CD4-positive, alpha-beta T cell treated with Interleukin-6 for 4 hours (primary cell): Measurements from ENCODE around the gene COMT.
A peak's percentile ranks its signal among the peaks of the same experiment; 100 is the strongest.

Source experiments
- DNase-seq: peaks from one replicate; pipeline ENCODE4 v3.0.0-alpha.2; 2020; ENCODE audit warnings: mixed read lengths

Gene COMT

GRCh38 chr22:19971276-19972124 is 29.9 kb downstream of the COMT start:
- peak; percentile 43 for DNase-seq

- no peak for DNase-seq
Observed at GRCh38 chr22:19972251-19972650, 30.7 kb downstream of the COMT start.

GRCh38 chr22:19972652-19973550 is 31.3 kb downstream of the COMT start:
- no peak for DNase-seq

GRCh38 chr22:19973551-19974267 is 32.1 kb downstream of the COMT start:
- no peak for DNase-seq

DNA sequence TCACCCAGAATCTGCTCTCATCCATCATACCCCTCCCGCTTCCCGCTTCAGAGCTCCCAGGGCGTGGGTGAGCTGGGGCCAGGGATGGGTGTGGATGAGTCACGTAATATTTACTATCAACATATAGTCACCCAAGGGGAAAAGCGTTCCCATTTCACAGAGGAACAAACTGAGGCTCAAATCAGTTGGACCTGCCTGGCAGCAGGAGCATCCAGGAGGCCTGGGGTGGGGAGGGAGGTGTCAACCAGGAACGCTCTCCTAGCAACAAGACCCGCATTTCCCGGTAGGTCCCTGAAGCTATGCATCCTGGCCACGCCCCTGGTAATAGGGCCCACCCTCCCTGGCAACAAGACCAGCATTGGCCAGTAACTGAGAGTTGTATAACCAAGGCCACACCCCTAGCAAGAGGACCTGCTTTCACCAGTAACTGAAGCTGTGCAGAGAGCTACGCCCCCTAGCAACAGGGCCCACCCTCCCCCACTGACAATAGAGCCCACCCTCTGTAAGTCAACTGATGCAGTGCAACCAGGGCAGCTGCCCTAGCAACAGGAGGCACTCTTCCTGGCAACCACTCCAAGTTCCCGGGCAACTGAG is 32.8 kb downstream of the COMT start:
- peak; percentile 10 for DNase-seq

DNA sequence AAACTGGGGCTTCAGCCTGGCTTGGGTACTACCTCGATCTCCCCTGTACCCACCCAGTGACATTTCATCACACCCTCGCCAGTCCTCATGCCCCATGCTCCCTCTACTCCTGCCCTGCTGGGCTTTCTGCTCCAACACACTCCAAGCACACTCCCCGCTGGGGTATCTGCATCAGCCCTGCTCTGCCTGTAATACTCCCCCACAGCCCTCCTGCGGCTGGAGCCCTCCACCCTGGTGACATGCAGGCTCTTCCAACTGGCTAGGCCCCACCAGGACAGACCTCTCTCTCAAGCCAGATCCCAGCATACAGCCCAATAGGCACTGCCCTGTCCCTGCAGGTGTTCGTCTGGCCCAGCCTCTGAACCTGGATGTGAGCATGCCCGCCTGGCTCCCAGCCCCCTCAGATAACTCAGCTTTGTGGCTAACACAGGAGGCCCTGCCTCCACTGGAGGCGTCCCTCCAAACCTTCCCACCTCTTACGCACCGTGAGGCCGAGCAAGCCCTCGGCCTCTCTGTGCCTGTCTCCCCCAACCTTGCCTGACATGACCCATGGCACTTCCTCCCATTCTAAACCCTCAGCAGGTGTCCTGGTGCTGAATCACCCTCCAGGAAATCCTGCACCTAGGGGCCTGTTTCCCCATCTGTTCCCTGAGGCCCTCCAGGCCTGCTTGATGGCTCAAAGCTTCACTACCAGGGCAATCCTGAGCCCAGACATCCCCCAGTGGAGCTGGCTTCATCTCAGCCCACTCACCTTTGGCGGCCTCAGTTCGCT is 33.5 kb downstream of the COMT start:
- DNase-seq = no peak

DNA sequence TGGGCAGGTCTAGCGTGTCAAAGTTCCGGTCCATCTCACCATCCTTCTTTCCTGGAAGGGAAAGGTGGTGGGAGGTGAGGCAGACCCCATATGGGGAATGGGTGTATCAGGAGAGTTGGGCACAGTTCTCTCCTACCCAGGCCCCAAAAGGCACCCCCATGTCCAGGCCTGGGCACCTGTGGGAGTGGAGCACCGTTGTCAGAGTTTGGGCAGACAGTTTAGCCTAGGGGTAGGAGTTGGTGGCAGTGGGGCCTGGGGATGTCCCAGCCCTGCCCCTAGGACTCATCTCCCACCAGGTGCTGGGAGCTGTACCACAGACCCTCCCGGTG is 34.1 kb downstream of the COMT start:
- no peak for DNase-seq

DNA sequence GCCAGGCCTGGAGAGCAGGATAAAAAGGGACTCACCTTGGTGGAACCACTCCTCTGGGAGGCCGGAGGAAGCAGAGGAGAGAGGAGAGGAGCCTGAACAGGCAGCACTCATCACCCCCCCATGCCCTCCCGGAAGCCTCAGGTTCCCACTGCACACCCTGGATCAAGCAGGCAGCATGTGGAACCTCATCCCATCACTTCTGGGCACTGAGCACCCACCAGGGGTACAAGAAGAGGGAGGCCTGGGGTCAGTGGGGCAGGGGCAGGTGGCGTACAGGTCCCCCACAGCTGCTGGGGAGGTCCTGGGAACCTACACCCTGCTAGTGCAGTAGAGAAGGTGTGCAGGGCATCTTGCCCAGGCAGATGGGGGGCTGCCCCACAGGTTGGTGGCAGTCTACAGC is 35.1 kb downstream of the COMT start:
- DNase-seq = no peak

DNA sequence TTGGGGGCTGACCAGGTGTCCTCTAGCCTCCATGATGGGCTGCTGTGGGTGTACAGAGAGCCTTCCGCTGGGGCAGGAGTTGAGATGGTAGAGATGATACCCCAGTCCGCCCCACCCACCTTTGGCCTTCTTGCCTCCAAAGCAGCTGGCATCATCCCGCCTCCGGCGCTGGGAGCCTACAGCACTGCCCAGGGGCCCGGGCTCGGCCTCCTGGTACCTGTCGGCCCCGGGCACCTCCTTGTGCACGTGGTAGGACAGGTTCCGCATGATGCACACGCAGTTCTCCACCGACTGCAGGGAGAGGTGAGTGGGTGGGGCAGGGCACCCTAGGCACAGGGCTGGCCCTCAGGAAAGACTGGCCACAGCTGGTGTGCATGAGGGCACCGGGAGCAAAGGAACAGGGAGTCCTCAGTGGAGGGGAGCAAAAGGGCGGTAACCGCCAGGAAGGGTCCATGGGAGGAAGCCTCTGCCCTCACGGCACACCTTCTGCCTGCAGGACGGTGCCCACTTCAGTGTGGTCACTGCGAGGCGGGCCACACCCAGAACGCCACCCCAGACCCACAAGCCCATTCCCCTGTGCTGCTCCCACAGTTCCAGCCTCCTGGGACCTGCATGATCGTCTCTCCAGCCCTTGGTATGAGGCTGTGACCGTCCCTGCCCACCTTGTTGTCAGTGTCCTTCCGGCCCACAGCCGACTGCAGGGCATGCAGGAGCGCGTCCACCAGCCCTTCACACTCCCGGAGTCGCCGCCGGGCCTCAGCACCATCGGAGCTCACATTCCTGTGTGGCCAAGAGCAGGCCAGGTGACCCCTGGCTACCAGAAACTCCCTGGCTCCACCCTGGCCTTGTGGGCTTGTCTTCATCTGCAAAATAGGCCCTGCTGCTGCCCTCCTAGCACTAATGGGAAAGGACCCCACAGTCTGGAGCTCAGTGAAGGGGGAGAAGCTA is 36.0 kb downstream of the COMT start:
- no peak for DNase-seq

- DNase-seq = no peak
Observed at GRCh38 chr22:19978748-19979147, 37.2 kb downstream of the COMT start.

DNA sequence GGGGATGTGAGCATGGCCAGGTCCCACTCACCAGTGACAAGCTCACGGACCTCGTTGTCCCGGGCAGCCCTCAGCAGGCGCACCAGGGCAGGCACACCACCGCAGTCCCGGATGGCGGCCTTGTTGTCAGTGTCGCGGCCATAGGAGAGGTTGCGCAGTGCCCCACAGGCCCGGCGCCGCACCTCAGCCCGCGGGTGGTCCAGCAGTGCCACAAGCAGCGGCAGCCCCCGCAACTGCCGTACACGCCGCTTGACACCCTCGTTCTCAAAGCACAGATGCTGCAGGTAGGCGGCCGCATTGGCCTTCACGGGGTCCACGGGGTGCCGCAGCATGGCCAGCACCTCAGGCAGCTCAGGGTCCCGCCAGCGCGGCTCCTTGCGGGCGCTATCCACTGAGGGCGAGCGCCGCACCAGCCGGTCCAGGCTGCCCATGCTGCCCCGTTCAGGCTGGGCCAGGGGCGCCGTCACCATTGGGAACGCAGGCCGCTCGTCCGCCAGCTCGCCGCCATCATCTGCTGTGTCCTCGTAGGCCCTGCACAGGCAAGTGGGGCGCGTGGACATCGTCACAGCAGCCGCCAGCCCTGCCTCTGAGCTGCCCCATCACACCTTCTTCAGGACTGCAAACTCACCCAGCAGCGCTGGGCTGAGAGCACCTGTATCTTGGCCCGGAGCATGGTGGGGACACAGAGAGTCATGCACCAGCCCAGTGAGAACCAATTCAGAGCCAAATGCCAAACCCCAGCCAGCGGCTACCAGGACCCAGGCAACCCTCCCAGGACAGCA is 38.3 kb downstream of the COMT start:
- no peak for DNase-seq

DNA sequence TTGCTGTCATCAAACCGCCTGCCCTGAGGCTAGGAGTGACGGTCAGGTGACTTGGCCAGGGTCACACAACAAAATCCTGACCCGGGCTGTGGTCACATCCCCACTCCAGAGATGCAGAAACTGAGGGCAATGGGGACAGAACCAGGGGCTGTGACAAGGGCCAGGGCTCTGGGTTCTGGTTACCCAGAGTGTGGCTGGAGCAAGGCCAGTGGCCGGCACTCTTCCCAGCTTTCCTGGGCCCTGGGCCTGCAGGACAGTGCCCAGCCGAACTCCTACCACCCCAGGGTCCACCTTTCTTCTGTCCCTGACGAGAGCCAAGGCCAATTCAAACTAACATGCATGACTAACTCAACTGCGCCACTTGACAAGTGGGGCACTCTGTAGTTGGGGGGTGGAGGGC is 39.2 kb downstream of the COMT start:
- DNase-seq = no peak

DNA sequence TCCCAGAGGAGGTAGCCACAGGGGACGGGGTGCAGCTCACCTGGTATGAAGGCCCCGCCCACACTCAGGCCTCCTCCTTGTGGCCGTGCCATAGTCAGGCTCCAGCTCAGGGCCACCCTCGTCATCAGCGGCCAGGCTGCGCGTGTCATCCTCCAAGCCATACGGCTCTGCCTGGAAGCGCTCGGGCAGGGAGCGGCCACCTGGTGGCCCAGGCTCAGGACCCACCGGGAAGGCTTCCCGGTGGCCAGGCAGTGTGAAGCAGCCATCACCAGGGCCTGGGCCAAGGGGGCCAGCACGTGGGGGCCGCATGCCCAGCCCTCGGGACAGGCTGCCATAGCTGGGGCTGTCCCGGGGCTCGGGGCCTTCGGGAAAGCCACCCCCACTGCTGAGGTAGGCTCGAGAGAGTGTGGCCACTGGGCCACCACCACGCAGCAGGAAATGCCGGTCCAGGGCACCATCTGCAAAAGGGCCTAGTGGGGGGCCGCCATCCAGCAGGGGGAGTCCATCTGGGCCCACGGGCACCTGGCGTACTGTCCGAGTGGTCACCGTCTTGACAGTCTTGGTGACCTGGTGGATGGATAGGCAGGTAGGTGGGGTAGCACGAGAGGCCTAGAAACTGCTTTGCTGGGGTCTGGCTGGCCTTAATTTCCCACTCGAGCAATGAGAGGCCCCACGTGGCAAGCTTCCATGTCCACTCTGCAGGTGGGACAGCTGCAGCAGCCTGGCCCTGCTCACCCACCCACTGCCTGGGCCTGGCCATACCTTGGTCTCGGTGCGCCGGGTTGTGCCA is 39.8 kb downstream of the COMT start:
- no peak for DNase-seq

DNA sequence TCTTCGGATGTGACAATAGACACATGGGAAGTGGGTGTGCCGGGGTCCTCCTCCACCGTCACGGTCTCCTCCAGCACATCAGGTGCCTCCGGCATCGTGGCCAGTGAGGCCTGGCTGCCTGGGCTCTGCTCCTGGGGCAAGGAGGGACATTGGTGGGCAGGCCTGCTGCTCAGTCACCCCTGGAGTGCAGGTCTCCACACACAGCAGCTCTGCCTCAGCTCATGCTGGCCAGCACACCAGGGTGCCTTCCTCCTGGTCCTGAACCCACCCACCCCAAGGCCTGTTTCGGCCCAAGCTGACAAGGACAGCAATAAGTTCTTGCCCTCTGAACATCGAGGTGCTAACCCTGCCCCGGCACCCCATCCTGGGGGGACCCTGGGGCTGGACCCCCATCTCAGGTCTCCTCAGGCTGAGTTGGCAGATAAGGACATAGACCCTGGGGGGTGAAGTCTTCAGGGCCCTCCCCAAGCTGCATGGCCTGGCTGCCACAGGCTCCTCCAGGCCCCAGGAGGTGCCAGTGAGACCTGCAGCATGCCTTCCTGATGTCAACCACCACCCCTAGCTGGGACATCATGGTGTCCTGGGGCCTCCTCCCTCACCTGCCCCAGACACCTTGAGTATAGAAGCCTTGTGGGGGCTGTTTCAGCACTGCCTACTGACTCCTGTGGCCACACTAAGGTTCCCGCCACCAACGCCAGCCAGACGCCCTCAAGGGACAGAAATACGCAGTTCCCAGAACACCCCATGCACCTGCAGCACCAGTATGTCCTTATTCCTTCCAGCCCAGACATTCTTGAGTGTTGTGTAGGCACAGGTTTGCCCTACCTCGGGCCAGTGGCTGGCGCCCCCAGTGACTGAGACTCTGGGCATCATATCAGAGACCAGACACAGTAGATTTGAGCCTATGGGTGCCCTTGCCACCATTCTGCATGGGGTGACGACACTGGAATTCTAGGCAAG is 40.7 kb downstream of the COMT start:
- DNase-seq = no peak

DNA sequence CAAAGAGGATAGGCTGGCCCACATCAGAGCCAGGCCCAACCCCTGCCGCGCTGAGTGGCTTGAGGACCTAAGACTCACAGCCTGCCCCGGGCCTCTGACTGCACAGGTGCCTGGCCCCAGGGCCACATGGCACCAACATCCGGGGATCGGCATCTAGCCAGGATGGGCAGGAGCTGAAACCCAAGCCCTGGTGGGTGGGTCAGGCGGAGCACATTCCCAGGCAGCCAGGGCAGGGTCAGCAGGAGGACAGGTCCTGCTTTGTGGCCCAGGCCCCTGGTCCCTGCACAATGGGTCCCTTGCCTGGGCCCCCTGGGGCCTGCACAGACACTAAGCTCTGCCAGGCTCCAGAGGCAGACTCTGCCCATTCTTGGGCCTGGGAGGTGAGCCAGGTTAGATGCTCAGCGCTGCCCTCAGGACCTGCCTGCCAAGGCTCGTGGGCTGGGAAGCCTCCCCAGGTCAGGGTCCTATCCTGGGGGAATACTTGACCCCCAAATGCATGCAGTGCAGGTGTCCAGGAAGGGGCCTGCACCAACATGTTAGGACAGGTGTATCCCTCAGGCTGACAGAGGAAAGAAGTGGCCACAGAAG is 41.5 kb downstream of the COMT start:
- no peak for DNase-seq

- DNase-seq = no peak
Observed at GRCh38 chr22:19983741-19984140, 42.2 kb downstream of the COMT start.

DNA sequence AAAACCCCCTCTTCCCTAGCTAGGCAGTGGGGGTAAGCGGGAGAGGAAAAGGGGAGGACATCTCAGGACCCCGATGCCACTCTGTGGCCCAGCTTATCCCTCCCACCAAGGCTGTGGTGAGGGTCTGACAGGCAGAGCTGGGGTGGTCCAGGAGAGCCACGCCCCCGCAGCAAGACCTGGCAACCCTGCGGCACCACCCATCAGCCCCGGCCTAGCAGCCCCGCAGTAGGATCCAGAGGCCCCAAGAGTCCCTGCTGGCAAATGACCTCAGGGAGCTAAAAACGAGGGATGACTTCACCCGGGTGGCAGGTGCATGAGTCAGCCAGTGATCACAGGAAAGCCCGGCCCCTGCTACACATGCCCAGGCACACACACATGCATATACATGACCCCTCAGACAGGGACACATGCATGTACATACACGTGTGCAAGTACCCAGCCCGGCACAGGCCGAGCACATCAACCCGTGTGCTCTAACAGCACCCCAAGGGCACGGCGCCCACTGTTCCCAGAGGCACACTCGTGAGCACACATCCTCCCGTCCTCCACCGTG is 42.7 kb downstream of the COMT start:
- no peak for DNase-seq
